ENCODE data around the gene SCRT2. TPM values are rescaled to one million over a fixed set of nuclear protein-coding genes. Genes with fewer than 3 reads are reported as not detected.

The SCRT2 gene
- total RNA-seq, 1 experiment from 2014 or later = not detected

DNA sequence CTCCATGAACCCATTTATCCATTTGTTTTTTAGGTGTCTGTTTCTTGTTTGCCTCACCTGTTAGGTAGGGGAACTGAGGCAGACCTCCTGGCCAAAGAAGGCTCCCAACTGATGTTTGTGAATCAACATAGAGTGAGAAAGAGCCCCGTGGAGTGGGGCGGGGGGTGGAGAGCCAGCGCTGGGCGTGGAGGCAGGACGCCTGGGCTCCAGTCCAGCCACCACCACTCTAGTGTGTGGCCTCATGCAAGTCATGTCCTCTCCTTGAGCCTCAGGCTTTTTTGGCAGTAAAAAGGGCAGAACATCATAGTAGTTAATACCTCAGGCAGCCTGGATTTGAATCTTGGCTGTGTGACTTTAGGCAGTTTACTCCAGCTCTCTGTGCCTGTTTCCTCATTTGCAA, 42.2 kb upstream of the SCRT2 start:
- no peaks in the 10 kb centered on the region for H3K23me2 ChIP-seq (ENCODE audit: insufficient read length, low read depth, low read length, poor library complexity, severe bottlenecking)
- TF ChIP-seq, protein P1, sequence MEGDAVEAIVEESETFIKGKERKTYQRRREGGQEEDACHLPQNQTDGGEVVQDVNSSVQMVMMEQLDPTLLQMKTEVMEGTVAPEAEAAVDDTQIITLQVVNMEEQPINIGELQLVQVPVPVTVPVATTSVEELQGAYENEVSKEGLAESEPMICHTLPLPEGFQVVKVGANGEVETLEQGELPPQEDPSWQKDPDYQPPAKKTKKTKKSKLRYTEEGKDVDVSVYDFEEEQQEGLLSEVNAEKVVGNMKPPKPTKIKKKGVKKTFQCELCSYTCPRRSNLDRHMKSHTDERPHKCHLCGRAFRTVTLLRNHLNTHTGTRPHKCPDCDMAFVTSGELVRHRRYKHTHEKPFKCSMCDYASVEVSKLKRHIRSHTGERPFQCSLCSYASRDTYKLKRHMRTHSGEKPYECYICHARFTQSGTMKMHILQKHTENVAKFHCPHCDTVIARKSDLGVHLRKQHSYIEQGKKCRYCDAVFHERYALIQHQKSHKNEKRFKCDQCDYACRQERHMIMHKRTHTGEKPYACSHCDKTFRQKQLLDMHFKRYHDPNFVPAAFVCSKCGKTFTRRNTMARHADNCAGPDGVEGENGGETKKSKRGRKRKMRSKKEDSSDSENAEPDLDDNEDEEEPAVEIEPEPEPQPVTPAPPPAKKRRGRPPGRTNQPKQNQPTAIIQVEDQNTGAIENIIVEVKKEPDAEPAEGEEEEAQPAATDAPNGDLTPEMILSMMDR (conservative IDR thresholded peaks at IDR 0.05) = no peak
- H3K4ac ChIP-seq (ENCODE audit: low read depth, low read length) = no peak overlapping the region
- H2BK15ac ChIP-seq (ENCODE audit: low read depth, low read length) = no peak overlapping the region
- no peak overlapping the region for H3K18ac ChIP-seq (ENCODE audit: insufficient read length, low read depth, low read length)
- H3K56ac ChIP-seq (ENCODE audit: insufficient read length, low read depth, low read length) = no peak overlapping the region
- no peak overlapping the region for H3K4me2 ChIP-seq (ENCODE audit: insufficient read depth, insufficient read length, low read length)
- no peak overlapping the region for H2BK120ac ChIP-seq (ENCODE audit: low read depth, low read length, poor library complexity, severe bottlenecking)
- no peak overlapping the region for H2AK5ac ChIP-seq (ENCODE audit: insufficient read length, low read length)
- H4K8ac ChIP-seq (replicated peaks; ENCODE audit: insufficient read length, low read depth, low read length) = no peak overlapping the region
- no peak overlapping the region for H3K27ac ChIP-seq (ENCODE audit: insufficient read length, low read depth, low read length)
- H3K4me3 Mint-ChIP-seq = no peak overlapping the region
- no peak overlapping the region for H2BK12ac ChIP-seq (ENCODE audit: insufficient read length, low read depth, low read length)
- no peaks in the 10 kb centered on the region for H4K20me1 ChIP-seq (ENCODE audit: control insufficient read depth, insufficient read depth, insufficient read length)
- no peak overlapping the region for H3K14ac ChIP-seq (ENCODE audit: insufficient read depth, low read length)
- H3K27me3 Mint-ChIP-seq (ENCODE audit: low read depth) = peaks cover 24% of the 10 kb centered on the region
- peaks cover 0 to 1% (median 0%) of the 10 kb centered on the region in 3 experiments; a peak in 2 of 7 replicates for H3K36me3 Mint-ChIP-seq (ENCODE audit: insufficient read depth in 1 of 3, low read depth in 3 of 3)
- no CpG with 5 or more reads among the region's 5 CpGs for WGBS (ENCODE audit: extremely low coverage, insufficient read length, low lambda C conversion rate)
- no peak overlapping the region for H3K9ac ChIP-seq (ENCODE audit: extremely low read depth, insufficient read length, low read length)
- peaks cover 11% of the 10 kb centered on the region in 2 experiments for H3K4me1 Mint-ChIP-seq
- H3K23ac ChIP-seq (ENCODE audit: insufficient read length, low read depth, low read length) = no peak overlapping the region
- H4K91ac ChIP-seq (ENCODE audit: insufficient read length, low read depth, low read length) = no peak overlapping the region
- H3K4me1 ChIP-seq (ENCODE audit: insufficient read depth, low read length) = peaks cover 3% of the 10 kb centered on the region; the same call in 1 of the 2 replicates
- H3K79me2 ChIP-seq (ENCODE audit: insufficient read depth, low read length) = no peaks in the 10 kb centered on the region
- no peaks in the 10 kb centered on the region for H3K79me1 ChIP-seq (ENCODE audit: insufficient read depth, low read depth, low read length, poor library complexity, severe bottlenecking)
- H2BK20ac ChIP-seq (ENCODE audit: low read depth, low read length, poor library complexity, severe bottlenecking) = no peak overlapping the region
- DNase-seq = no peak
- H3K9me3 Mint-ChIP-seq = peaks cover 5% of the 10 kb centered on the region in 2 experiments; a peak in 3 of 5 replicates
- H3K9me3 ChIP-seq (ENCODE audit: control insufficient read depth, low read depth, low read length) = no peaks in the 10 kb centered on the region
- H2AFZ ChIP-seq (ENCODE audit: low read length) = no peak overlapping the region
- H2BK5ac ChIP-seq (ENCODE audit: insufficient read length, low read length) = no peak overlapping the region
- H3T11ph ChIP-seq (ENCODE audit: low read length) = no peak overlapping the region
- H3K27ac Mint-ChIP-seq = no peak overlapping the region
- H4K5ac ChIP-seq (ENCODE audit: insufficient read length, low read depth, low read length) = no peak overlapping the region
- H3K27me3 ChIP-seq (ENCODE audit: insufficient read depth, low read length) = no peaks in the 10 kb centered on the region; the same call in 1 of the 2 replicates

Measured in H9 (cell line).